NCI-H524 treated with DMSO at 0.1 percent for 48 hours (cell line): ENCODE measurements around the gene SYNGR2.
"Not testable (repeated sequence)": the region's sequence is repeated elsewhere in the genome, so short reads cannot be mapped to it uniquely, and the experiment has no call there.

Source experiments
- DNase-seq: peaks from one replicate; lab custom pipeline; 2025; lab: John Stamatoyannopoulos, UW

The SYNGR2 gene

DNA sequence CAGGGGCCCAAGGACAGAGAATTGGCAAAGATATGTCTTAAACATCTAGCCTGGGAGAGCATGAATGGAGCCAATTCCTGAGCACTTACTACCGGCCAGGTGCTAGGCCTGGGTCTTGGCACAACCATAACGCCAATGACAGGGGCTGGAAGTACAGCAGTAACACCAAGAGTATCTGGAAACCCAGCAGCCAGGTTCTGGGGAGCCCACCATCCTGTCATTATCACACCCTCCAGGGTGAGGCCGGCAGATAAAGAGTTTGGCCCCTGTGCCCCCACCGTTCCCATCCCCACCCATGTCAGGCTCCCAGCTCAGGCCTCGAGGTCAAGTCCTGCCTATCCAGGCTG is 38.3 kb upstream of the SYNGR2 start:
- no peak for DNase-seq

- DNase-seq: no peak
These were observed 37.8 kb upstream of the SYNGR2 start, which contains the start of gene TMC8 for GRCh38 chr17:78130437-78131101. TSS of gene TMC8 (plus strand) at chr17:78130771. CDS start at chr17:78131589, 818 bp downstream.

- no peak for DNase-seq
These were observed 37.0 kb upstream of the SYNGR2 start for GRCh38 chr17:78131172-78132083.

GRCh38 chr17:78132084-78132676 is 36.2 kb upstream of the SYNGR2 start:
- DNase-seq: no peak

- no peak for DNase-seq
These were observed 35.6 kb upstream of the SYNGR2 start for GRCh38 chr17:78132767-78133178.

DNA sequence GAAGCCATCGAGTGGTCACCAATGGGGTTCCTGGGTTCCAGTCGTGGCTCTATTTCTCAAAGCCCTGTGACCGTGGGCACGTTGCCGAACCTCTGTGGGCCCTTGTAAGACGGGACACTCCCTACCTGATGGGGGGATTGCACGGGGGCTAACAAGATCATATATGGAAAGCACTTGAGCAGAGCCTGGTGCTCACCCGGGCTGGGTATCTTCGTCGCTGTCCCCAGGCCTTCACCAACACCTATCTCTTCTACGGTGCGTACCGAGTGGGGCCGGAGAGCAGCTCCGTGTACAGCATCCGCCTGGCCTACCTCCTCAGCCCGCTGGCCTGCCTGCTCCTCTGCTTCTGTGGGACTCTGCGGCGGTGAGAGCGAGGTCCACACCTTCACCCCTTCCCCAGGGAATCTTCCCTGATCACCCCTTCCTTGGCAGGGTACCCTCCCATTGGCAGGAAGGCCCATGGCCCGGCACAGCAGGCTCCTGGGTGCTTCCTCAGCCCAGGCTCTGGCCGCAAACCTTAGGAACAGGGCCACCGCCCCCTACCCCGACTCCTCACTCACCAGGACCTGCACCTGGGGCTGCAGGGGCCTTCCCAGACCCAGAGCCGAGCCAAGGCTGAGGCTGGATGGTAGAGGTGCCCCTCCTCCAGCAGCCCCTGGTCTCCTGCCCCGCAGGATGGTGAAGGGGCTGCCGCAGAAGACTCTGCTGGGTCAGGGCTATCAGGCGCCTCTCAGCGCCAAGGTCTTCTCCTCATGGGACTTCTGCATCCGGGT is 35.0 kb upstream of the SYNGR2 start:
- DNase-seq: no peak

DNA sequence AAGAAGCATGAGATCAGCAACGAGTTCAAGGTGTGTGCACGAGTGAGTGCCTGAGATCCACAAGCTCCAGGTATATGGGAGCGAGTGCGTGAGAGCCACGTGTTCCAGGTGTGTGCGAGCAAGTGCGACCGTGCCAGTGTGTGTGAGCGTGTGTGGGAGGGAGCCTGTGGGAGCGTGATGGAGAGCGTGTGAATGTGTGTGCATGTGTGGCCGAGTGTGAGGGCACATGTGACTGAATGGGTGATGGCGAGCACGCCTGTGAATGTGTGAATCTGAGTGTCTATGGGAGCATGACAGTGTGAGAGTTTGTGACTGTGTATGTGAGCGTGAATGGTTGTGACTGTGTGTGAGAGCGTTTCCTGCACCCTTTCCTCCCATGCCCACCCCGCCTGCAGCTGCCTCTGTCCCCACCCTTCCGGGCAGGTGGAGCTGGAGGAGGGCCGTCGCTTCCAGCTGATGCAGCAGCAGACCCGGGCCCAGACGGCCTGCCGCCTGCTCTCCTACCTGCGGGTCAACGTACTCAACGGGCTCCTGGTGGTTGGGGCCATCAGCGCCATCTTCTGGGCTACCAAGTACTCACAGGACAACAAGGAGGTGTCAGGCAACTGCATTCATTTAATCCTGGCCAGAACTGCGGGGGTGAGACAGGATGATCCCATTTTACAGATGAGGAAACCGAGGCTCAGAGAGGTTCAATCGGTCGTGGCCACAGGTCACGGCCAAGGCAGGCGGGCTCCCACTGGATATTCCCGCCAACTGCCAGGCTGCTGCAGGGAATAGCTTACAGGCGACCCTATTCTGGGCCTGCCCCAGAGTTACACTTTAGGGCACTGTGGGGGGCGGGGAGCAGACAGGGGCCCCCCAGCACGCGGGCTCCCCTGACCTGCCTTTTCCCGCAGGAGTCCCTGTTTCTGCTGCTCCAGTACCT is 34.1 kb upstream of the SYNGR2 start:
- no peak for DNase-seq

DNA sequence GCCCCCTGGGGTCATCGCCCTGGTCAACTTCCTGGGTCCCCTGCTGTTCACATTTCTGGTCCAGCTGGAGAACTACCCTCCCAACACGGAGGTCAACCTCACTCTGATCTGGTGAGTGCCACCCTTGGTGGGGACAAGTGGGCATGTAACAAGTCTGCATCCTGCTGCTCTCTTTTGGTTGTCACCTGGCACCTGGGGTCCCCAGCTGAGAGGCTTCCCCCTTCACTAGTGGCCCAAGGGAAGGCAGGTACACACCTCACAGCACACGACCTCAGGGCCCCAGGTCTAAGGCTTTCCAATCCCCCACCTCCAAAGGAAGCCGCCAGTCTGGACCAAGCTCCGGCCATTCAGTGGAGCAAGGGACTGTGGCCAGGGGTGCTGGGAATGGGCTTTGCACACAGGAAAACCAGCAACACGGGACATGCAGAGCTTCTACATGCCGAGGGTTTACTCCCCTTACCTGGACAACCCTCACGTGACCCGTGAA is 33.4 kb upstream of the SYNGR2 start:
- DNase-seq: no peak

GRCh38 chr17:78135858-78136500 is 32.4 kb upstream of the SYNGR2 start:
- DNase-seq: no peak

DNA sequence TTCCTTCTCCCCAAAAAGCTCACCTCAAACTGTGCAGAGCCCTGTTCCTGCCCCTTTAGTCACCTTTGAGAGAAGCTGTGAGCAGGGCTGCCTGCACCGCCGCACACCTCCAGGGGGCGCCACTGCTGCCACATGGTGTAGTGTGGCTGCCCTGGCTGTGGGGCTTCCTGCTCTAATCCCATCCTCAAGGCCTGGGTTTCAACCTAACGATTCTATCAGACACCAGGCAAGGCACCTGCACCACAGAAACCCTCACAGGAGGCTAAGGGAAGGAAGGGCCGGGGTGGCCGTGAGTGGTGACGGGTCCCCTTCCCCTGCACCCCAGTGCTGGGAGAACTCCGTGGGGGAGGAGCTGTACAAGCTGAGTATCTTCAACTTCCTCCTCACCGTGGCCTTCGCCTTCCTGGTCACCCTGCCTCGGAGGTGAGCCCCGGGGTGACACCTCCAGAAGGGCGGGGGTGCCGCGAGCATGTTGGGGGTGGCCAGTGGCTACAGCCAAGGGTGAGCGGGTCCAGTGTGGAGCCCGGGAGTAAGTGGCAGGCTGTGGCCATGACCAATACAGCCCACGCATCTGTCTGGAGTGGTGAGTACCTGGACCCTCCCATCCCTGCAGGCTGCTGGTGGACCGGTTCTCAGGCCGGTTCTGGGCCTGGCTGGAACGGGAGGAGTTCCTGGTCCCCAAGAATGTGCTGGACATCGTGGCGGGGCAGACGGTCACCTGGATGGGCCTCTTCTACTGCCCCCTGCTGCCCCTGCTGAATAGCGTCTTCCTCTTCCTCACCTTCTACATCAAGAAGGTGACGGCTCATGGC is 30.8 kb upstream of the SYNGR2 start:
- DNase-seq: no peak

GRCh38 chr17:78138204-78139060 is 29.9 kb upstream of the SYNGR2 start:
- no peak for DNase-seq

DNA sequence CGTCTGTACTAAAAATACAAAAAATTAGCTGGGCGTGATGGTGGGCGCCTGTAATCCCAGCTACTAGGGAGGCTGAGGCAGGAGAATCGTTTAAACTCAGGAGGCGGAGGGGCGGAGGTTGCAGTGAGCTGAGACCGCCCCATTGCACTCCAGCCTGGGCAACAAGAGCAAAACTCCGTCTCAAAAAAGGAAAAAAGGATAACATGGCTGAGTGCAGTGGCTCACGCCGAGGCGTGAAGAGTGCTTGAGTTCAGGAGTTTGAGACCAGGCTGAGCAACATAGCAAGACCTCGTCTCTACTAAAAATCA is 28.6 kb upstream of the SYNGR2 start:
- not testable (repeated sequence) for DNase-seq

DNA sequence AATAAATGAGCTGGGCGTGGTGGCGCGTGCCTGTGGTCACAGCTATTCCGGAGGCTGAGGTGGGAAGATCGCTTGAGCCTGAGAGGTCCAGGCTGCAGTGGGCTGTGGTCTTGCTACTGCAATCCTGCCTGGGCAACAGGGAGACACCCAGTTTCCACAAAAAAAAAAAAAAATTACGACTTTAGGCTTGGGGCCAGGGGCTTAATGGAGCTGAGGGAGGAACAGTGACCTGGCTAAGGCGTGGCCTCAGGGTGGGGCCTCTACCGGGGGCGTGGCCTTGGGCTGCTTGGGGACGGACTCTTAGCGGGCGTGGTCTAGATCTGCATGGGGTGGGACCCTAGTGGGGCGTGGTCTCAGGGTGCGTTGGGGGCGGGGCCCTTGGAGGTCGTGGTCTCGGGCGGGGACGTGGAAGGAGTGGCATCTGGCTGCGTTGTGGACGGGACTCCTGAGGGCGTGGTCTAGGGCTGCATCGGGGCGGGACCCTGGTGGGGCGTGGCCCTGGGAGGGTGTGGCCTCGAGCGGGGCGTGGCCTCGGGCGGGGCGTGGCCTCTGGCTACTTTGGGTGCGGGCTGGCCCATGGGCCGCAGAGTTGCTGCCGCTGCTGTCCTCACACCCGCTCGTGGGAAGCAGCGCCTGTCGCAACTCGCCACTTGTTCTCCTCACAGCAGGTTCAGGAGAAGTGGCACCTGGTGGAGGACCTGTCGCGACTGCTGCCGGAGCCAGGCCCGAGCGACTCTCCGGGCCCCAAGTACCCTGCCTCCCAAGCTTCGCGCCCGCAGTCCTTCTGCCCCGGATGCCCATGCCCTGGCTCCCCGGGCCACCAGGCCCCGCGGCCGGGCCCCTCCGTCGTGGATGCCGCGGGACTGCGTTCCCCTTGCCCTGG is 28.0 kb upstream of the SYNGR2 start:
- peak; percentile 81 for DNase-seq

DNA sequence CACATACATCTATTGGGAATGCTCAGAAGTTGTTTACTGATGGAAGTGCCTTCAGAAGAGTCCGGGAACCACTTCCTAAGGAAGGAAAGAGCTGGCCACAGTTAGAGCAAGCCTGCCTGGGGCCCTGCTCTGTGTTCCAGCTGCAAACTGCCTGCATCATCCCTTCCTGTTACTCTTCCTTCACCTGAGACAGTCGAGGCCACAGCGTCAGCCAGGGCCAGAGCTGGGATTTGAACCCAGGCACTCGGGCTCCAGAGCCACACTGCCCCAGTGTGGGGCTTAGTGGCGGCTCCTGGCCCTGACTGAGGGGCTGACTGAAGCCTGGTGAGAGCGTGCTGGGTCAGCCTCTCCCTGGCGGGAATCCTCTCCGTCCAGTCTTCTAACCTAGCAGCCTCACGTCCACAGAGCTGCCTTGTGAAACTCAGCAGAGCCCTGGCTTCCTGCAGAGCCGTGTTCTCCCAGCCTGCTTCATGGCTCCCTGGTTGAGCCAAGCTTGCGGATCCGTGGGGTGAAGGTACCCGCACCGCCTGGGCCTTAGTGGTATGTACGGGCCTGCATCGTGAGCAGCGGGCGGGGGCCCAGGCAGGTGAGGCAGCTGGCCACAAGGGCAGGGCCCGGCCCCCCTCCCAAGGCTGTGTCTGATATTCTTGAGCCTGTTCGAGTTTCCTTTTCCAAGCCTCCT is 26.8 kb upstream of the SYNGR2 start:
- DNase-seq: no peak

DNA sequence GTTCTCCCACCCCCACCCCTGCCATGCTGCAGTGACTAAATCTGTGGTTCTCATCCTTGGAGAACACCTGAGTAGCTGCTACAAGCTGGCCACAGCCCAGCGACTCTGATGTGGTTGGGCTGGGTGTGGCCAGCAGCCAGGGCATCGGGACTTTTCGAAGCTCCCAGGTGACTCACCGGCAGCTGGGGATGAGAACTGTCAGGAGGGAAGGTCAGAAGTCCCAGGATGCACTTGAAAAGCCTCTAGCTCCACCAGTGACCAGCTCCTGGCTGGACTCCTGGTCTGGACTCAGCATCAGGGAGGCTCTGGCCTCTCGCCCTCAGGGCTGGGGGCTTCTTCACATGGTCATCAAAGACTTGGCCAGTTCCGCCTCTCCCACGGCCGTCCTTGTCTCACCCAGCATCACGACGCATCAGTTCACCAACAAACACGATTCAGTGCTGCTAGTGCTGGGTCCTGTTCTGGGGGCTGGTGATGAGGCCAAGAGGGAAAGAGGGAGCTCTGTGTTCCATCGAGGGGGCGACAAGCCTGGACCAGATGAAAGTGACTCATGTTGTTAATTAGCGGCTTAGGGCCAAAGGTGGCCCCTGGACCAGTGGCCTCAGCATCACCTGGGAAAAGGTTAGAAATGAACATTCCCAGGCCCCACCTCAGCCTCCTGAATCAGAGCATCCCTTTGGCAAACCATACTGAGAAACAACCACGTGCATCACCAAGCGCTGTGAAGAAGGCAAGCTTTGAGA is 26.1 kb upstream of the SYNGR2 start:
- no peak for DNase-seq
